Stimulated activated CD8-positive, alpha-beta memory T cell treated with anti-CD3 and anti-CD28 coated beads, Interleukin-4, amount 100 ng/mL, for 24 hours (primary cell): ENCODE data around the gene DCAF6.
A peak's percentile ranks its signal among the peaks of the same experiment; 100 is the strongest.

ENCODE experiments used
- DNase-seq: peaks from one replicate; pipeline ENCODE4 v3.0.0-alpha.2; 2020; ENCODE audit warnings: low read depth

Gene DCAF6

GRCh38 chr1:168101336-168101735, 164.9 kb downstream of the DCAF6 start:
- DNase-seq: no peak

- DNase-seq: no peak
These were observed 166.0 kb downstream of the DCAF6 start for GRCh38 chr1:168102487-168102886.

GRCh38 chr1:168104535-168104934, 168.1 kb downstream of the DCAF6 start:
- DNase-seq: no peak

- no peak for DNase-seq
These were observed 169.4 kb downstream of the DCAF6 start for GRCh38 chr1:168105846-168106245.

GRCh38 chr1:168106274-168106673, 169.8 kb downstream of the DCAF6 start:
- no peak for DNase-seq

- no peak for DNase-seq
These were observed 174.5 kb downstream of the DCAF6 start for GRCh38 chr1:168110896-168111545.

GRCh38 chr1:168112673-168113305, 176.3 kb downstream of the DCAF6 start:
- peak; percentile 43 for DNase-seq

GRCh38 chr1:168114845-168115244, 178.4 kb downstream of the DCAF6 start:
- no peak for DNase-seq

GRCh38 chr1:168116327-168116799, 179.9 kb downstream of the DCAF6 start:
- no peak for DNase-seq

GRCh38 chr1:168119750-168120149, 183.3 kb downstream of the DCAF6 start:
- no peak for DNase-seq

- DNase-seq: no peak
These were observed 185.0 kb downstream of the DCAF6 start for GRCh38 chr1:168121401-168122011.

GRCh38 chr1:168125051-168125450, 188.6 kb downstream of the DCAF6 start:
- no peak for DNase-seq
